B cell (primary cell): ENCODE results near the gene CENPP. TPM values are rescaled to one million over a fixed set of nuclear protein-coding genes. Genes with fewer than 3 reads are reported as not detected.

Experiments used
- ATAC-seq: fragments of 200-7000 bp; cut with Tn5 transposase; one replicate; pipeline ENCODE4 v1.10.0; 2021; ENCODE audit warnings: low read depth, mild to moderate bottlenecking, moderate number of reproducible peaks, moderate library complexity
- CTCF ChIA-PET: fragments of 350-600 bp; sonication (Branson Sonifier 250); formaldehyde crosslinking; loops from one replicate; lab custom pipeline; 2021; ENCODE audit warnings: antibody characterized with exemption, inconsistent platforms; lab: Charles Lee
- POLR2A ChIA-PET: fragments of 350-600 bp; sonication (Branson Sonifier 250); formaldehyde crosslinking; loops from one replicate; lab custom pipeline; 2021; ENCODE audit warnings: antibody characterized with exemption; lab: Charles Lee
- DNase-seq: peaks from one replicate; pipeline ENCODE4 v3.0.0; 2013
- H2AFZ ChIP-seq: 2 replicates; pipeline ENCODE4 v1.6.1; 2012; ENCODE audit warnings: mild to moderate bottlenecking, low read depth, low read length; ENCODE audit not compliant: insufficient read depth, poor library complexity, severe bottlenecking
- H3K27ac ChIP-seq, 2 donors: 1 replicate in 1 of 2; 2 replicates in 1 of 2; pipeline ENCODE4 v1.5.1; 2012 to 2013; ENCODE audit warnings: low read length in 2 of 2, mild to moderate bottlenecking in 2 of 2, moderate library complexity in 1 of 2
- H3K27me3 ChIP-seq, 4 experiments: fragments of 200-600 bp in 1 of 4; sonication (generic) in 1 of 4; replicated peaks in 1 of 4; 1 replicate in 2 of 4; 2 replicates in 2 of 4; pipeline versions ENCODE4 v1.6.1 to v1.7.0; 2013 to 2016; ENCODE audit warnings: low read length in 3 of 4, mild to moderate bottlenecking in 2 of 4, mixed read lengths in 1 of 4, moderate library complexity in 1 of 4; ENCODE audit not compliant: insufficient read depth in 4 of 4, control insufficient read depth in 3 of 4; ENCODE audit errors: control extremely low read depth in 1 of 4
- H3K36me3 ChIP-seq, 2 experiments: replicated peaks in 1 of 2; 1 replicate in 1 of 2; 2 replicates in 1 of 2; pipeline versions ENCODE4 v1.6.1 to v1.7.1; 2013; ENCODE audit warnings: low read length in 1 of 2; ENCODE audit not compliant: insufficient read depth in 2 of 2, control insufficient read depth in 1 of 2; ENCODE audit errors: control extremely low read depth in 1 of 2, extremely low read depth in 1 of 2
- H3K4me1 ChIP-seq, 2 donors: fragments of 200-600 bp in 1 of 2; sonication (generic) in 1 of 2; 1 replicate in 1 of 2; 2 replicates in 1 of 2; pipeline versions ENCODE4 v1.5.1 to v1.6.1; 2013 to 2017; ENCODE audit warnings: low read length in 2 of 2; ENCODE audit not compliant: control insufficient read depth in 2 of 2, insufficient read depth in 2 of 2
- H3K4me2 ChIP-seq: replicated peaks from 2 replicates; pipeline ENCODE3; 2012; ENCODE audit warnings: mild to moderate bottlenecking, low read depth, low read length; ENCODE audit not compliant: poor library complexity, severe bottlenecking
- H3K4me3 ChIP-seq, 5 experiments: fragments of 200-600 bp in 1 of 5; sonication (generic) in 1 of 5; 1 replicate in 3 of 5; 2 replicates in 2 of 5; pipeline versions ENCODE4 v1.5.1 to v1.7.0; 2011 to 2016; ENCODE audit warnings: low read length in 4 of 5, mild to moderate bottlenecking in 4 of 5, low read depth in 2 of 5, control low read depth in 1 of 5, moderate library complexity in 1 of 5; ENCODE audit not compliant: insufficient read depth in 1 of 5; ENCODE audit errors: control extremely low read depth in 1 of 5, extremely low read depth in 1 of 5
- H3K79me2 ChIP-seq: fragments of 200-600 bp; sonication (generic); one replicate; pipeline ENCODE4 v1.6.0; 2016; ENCODE audit warnings: low read length; ENCODE audit not compliant: control insufficient read depth, insufficient read depth
- H3K9ac ChIP-seq: fragments of 200-600 bp; sonication (generic); 2 replicates; pipeline ENCODE4 v1.6.1; 2017; ENCODE audit warnings: mild to moderate bottlenecking, low read length, moderate library complexity
- H3K9me3 ChIP-seq, 3 donors: one replicate each; pipeline versions ENCODE4 v1.6.1 to v1.7.1; 2013; ENCODE audit warnings: low read length in 2 of 3; ENCODE audit not compliant: control insufficient read depth in 2 of 3, insufficient read depth in 1 of 3; ENCODE audit errors: control extremely low read depth in 1 of 3
- H4K20me1 ChIP-seq: 2 replicates; pipeline ENCODE4 v1.6.0; 2012; ENCODE audit warnings: mild to moderate bottlenecking, low read length; ENCODE audit not compliant: insufficient read depth, control insufficient read depth, poor library complexity, severe bottlenecking
- H3K27ac Mint-ChIP-seq: one replicate; pipeline ENCODE4 v1.8.0; 2021; ENCODE audit warnings: mixed read lengths
- H3K27me3 Mint-ChIP-seq: one replicate; pipeline ENCODE4 v1.8.0; 2021; ENCODE audit warnings: mixed read lengths
- H3K4me1 Mint-ChIP-seq: one replicate; pipeline ENCODE4 v1.8.0; 2021; ENCODE audit warnings: mixed read lengths
- H3K4me3 Mint-ChIP-seq: one replicate; pipeline ENCODE4 v1.8.0; 2021; ENCODE audit warnings: mixed read lengths
- H3K9me3 Mint-ChIP-seq: one replicate; pipeline ENCODE4 v1.8.0; 2022; ENCODE audit warnings: mixed read lengths; ENCODE audit not compliant: insufficient read depth
- EZH2 ChIP-seq: IDR thresholded peaks from 2 replicates; pipeline ENCODE4 v1.6.1; 2012; ENCODE audit warnings: borderline replicate concordance, low read depth, mild to moderate bottlenecking, moderate library complexity, low read length; ENCODE audit not compliant: insufficient read depth, poor library complexity, severe bottlenecking
- WGBS: methylation state at CpG from one replicate; pipeline ENCODE4 v1.1.5; 2013; ENCODE audit warnings: missing lambda C conversion rate; ENCODE audit not compliant: insufficient coverage; 5-methylcytosine and 5-hydroxymethylcytosine counted together
- intact Hi-C: fragments of 100-400 bp; cut with micrococcal nuclease; formaldehyde crosslinking; loops from one replicate; pipeline ENCODE4 v1.10.0; 2022
- polyA plus RNA-seq: library from polyadenylated mRNA; depleted of rRNA; stranded (reverse); fragments of >200 nt; gene quantifications from 2 replicates; pipeline ENCODE4 v1.2.3, GENCODE V29; 2012
- total RNA-seq, 2 donors: library from RNA; stranded (reverse); fragments of 120-200 nt in 1 of 2; gene quantifications; 1 replicate in 1 of 2; 2 replicates in 1 of 2; pipeline versions ENCODE4 v1.2.3 to v1.2.4, GENCODE V29; 2013 to 2022
- TF ChIP-seq, protein P1 (sequence below): fragments of 200-600 bp; IDR thresholded peaks from one replicate; pipeline ENCODE4 v1.8.0; 2022; ENCODE audit warnings: antibody characterized with exemption, mild to moderate bottlenecking

CENPP gene
- total and polyA plus RNA-seq, 2 donors (not counting 1 experiment from before 2014, with no cell fraction given), result 1.4 to 6.2 TPM

DNA sequence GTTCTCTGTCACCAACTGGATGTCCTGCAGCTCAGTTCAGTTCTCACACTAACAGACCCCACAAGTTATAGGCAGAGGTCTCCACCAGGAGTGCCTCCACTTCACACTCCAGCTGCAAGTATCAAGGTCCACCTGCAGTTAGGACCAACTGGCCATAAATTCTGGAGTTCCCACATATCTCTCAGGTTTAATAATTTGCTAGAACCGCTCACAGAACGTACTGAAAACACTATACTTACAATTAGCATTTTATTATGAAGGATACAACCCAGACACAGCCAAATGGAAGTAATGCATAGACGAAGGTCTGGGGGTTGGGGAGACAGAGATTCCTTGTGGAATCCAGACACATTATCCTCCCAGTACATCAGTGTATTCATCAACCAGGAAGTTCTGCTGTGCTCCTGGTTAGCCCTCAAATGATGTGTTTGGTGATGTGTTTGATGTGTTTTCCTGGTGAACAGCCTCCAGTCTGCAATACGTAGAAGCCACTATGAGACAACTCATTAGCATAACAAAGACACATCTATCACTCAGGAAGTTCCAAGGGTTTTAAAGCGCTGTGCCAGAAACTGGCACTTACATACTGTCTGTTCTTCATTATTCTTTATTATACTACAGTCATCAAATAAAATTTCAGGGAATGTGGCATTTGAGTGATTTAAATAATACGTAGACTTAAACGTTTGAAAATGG is 53.3 kb downstream of the CENPP start:
- Mint-ChIP-seq H3K4me1 (no peaks in the 10 kb centered on the region), H3K9me3 (peaks cover 2% of the 10 kb centered on the region), H3K27me3 (no peaks in the 10 kb centered on the region), H3K27ac (no peak overlapping the region), H3K4me3 (no peak overlapping the region)
- Histone ChIP-seq H3K27ac (no peak overlapping the region), H3K36me3 (no peaks in the 10 kb centered on the region), H3K4me1 (no peaks in the 10 kb centered on the region), H2AFZ (no peak overlapping the region), H3K27me3 (no peaks in the 10 kb centered on the region), H3K9ac (no peak overlapping the region), H3K4me3 (no peak overlapping the region), H3K79me2 (peaks cover 4% of the 10 kb centered on the region), H3K9me3 (peaks cover 0 to 10% (median 6%) of the 10 kb centered on the region in 3 donors), H4K20me1 (no peaks in the 10 kb centered on the region), H3K4me2 (no peak overlapping the region)
- POLR2A ChIA-PET, result no interaction called here
- ATAC-seq, result no peak
- CTCF ChIA-PET, result no interaction called here
- intact Hi-C loops, result no loop called here
- no peak for TF ChIP-seq EZH2
- TF ChIP-seq, protein P1, sequence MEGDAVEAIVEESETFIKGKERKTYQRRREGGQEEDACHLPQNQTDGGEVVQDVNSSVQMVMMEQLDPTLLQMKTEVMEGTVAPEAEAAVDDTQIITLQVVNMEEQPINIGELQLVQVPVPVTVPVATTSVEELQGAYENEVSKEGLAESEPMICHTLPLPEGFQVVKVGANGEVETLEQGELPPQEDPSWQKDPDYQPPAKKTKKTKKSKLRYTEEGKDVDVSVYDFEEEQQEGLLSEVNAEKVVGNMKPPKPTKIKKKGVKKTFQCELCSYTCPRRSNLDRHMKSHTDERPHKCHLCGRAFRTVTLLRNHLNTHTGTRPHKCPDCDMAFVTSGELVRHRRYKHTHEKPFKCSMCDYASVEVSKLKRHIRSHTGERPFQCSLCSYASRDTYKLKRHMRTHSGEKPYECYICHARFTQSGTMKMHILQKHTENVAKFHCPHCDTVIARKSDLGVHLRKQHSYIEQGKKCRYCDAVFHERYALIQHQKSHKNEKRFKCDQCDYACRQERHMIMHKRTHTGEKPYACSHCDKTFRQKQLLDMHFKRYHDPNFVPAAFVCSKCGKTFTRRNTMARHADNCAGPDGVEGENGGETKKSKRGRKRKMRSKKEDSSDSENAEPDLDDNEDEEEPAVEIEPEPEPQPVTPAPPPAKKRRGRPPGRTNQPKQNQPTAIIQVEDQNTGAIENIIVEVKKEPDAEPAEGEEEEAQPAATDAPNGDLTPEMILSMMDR, result no peak
- no CpG with 5 or more reads among the region's 7 CpGs for WGBS
- DNase-seq, result no peak

DNA sequence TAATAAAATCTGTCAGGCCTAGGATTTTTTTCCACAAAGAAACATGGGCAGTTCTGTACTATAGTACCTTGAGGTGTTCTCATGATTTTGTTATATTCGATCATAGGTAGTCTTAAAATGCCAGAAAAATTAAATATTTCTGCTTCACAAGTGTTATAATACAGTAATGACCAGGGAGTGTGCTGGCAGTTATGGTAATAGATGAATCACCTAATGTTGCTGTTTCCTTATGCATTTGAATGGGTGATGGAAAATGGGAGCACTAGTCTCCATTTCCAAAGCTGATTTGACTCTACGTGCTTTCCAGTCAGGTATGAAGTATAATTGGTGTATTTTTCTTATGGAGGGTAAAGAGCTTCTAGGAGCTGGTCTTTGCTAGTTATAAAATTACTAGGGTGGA is 54.9 kb downstream of the CENPP start:
- no CpG with 5 or more reads among the region's 2 CpGs for WGBS
- Histone ChIP-seq H4K20me1 (no peaks in the 10 kb centered on the region), H3K4me1 (no peaks in the 10 kb centered on the region), H3K4me2 (no peak overlapping the region), H3K27ac (no peak overlapping the region), H3K27me3 (no peaks in the 10 kb centered on the region), H3K36me3 (no peaks in the 10 kb centered on the region), H3K9ac (no peak overlapping the region), H3K4me3 (no peak overlapping the region), H3K9me3 (peaks cover 0 to under 1% (median under 1%) of the 10 kb centered on the region in 3 donors), H2AFZ (no peak overlapping the region), H3K79me2 (peaks cover 4% of the 10 kb centered on the region)
- no peak for ATAC-seq
- Mint-ChIP-seq H3K4me1 (no peaks in the 10 kb centered on the region), H3K27ac (no peak overlapping the region), H3K4me3 (no peak overlapping the region), H3K9me3 (no peaks in the 10 kb centered on the region), H3K27me3 (no peaks in the 10 kb centered on the region)
- ChIA-PET CTCF (no interaction called here), POLR2A (no interaction called here)
- intact Hi-C loops, result no loop called here
- DNase-seq, result no peak
- no peak for TF ChIP-seq EZH2
- TF ChIP-seq, protein P1, result no peak
